IPS-20b (cell line): ENCODE results near the gene KLF3.

Source experiments
- H3K27ac ChIP-seq: one replicate; pipeline ENCODE4 v1.5.1; 2013; ENCODE audit warnings: low read length
- H3K27me3 ChIP-seq: 2 replicates; pipeline ENCODE4 v1.6.1; 2013; ENCODE audit warnings: mild to moderate bottlenecking, low read length, inconsistent platforms; ENCODE audit not compliant: insufficient read depth
- H3K36me3 ChIP-seq: 2 replicates; pipeline ENCODE4 v1.6.1; 2013; ENCODE audit warnings: low read depth, mild to moderate bottlenecking, inconsistent platforms, low read length, moderate library complexity; ENCODE audit not compliant: insufficient read depth
- H3K4me1 ChIP-seq: 2 replicates; pipeline ENCODE4 v1.6.1; 2013; ENCODE audit warnings: mild to moderate bottlenecking, control low read depth, inconsistent platforms, low read length, moderate library complexity; ENCODE audit not compliant: insufficient read depth
- H3K4me3 ChIP-seq: 2 replicates; pipeline ENCODE4 v1.5.1; 2013; ENCODE audit warnings: mild to moderate bottlenecking, low read length, inconsistent platforms
- H3K9ac ChIP-seq: 2 replicates; pipeline ENCODE4 v1.6.1; 2013; ENCODE audit warnings: low read depth, mild to moderate bottlenecking, inconsistent platforms, low read length, moderate library complexity
- H3K9me3 ChIP-seq: 2 replicates; pipeline ENCODE4 v1.6.1; 2013; ENCODE audit warnings: mild to moderate bottlenecking, low read depth, low read length, inconsistent platforms; ENCODE audit not compliant: insufficient read depth

KLF3 gene

GRCh38 chr4:38677441-38677840 is 13.4 kb downstream of the KLF3 start:
- Histone ChIP-seq H3K4me1 (peaks cover 30% of the 10 kb centered on the region), H3K9ac (no peak overlapping the region), H3K4me3 (no peak overlapping the region), H3K27me3 (no peaks in the 10 kb centered on the region), H3K36me3 (peaks cover 21% of the 10 kb centered on the region), H3K9me3 (no peaks in the 10 kb centered on the region), H3K27ac (no peak overlapping the region)

GRCh38 chr4:38678078-38678477 is 14.1 kb downstream of the KLF3 start:
- Histone ChIP-seq H3K36me3 (peaks cover 27% of the 10 kb centered on the region), H3K4me3 (no peak overlapping the region), H3K9ac (no peak overlapping the region), H3K27me3 (no peaks in the 10 kb centered on the region), H3K4me1 (peaks cover 24% of the 10 kb centered on the region), H3K9me3 (no peaks in the 10 kb centered on the region), H3K27ac (no peak overlapping the region)

DNA sequence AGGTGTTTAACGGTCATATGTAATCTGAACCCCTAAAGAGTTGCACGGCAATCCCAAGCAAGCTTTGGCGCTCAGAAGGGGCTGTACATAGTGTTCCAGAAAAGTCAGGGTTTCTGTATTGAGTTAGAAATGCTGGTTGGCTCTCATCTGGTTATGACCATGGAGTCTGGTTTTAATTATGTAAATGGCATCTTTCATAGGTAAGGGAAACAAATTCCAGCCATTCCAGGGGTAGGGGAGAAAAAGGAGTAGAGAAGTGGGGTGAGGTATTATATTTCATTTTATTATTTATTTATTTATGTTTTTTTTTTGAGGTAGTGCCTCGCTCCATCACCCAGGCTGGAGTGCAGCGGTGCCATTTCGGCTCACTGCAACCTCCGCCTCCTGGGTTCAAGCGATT is 15.9 kb downstream of the KLF3 start:
- H3K9ac ChIP-seq, result no peak overlapping the region
- H3K27ac ChIP-seq, result no peak overlapping the region
- H3K36me3 ChIP-seq, result peaks cover 36% of the 10 kb centered on the region

DNA sequence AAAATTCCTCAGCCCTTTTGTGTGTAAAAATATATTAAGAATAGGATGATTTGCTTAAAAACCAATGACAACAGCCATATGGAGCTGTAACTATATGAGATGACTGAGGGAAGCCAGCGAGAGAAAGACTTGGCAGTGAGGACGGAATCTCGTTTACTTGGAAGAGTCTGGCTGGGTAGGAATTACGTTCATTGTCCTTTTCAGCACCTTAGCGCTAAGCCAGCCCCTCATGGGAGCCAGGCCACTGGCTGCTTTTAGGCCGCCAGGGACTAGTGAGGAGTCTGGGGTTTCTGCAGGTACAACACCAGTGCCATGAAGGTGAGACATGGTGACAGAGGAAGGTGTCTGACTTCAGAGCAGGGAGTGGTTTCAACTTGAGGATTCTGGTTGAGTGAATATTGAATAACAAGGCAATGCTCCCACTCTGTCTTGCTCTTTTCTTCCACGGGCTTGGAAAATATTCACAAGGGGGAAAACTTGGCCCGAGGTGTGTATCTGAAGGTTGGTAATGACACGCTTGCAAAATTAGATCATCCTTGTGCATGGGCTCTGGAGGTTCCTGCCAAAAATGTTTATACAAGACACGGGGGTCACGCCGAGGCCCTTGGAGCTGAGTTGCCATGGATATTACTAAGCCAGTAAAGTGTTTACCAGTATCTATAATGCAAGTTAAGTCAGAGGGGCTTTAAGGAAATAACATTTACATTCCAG is 17.4 kb downstream of the KLF3 start:
- no peaks in the 10 kb centered on the region for H3K27me3 ChIP-seq
- H3K27ac ChIP-seq, result no peak overlapping the region
- no peak overlapping the region for H3K4me3 ChIP-seq

More for the DNA sequence above, 15.9 kb downstream of the KLF3 start:
- Histone ChIP-seq H3K9me3 (no peaks in the 10 kb centered on the region), H3K27me3 (no peaks in the 10 kb centered on the region), H3K4me3 (no peak overlapping the region), H3K4me1 (peaks cover 5% of the 10 kb centered on the region)

DNA sequence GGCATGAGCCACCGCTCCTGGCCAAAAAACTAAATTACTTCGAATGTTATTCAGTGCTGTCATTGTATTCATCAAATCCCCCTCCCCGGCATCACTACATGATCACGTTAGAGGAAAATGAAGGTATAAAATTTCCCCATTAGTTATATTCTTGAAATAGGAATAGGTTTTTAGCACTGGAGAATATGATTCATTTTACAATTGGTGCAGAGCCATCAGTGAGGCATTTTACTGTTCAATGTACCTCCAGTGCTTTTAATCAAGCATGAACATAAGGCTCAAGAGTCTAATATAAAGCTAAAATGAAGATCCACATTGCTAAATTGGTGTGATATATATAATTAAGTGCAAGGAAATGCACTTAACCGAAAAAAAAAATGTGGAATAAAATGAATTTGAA is 18.3 kb downstream of the KLF3 start:
- peaks cover 54% of the 10 kb centered on the region for H3K36me3 ChIP-seq

More for the DNA sequence above, 17.4 kb downstream of the KLF3 start:
- H3K9ac ChIP-seq, result no peak overlapping the region
- H3K4me1 ChIP-seq, result no peaks in the 10 kb centered on the region
- peaks cover 48% of the 10 kb centered on the region for H3K36me3 ChIP-seq
- H3K9me3 ChIP-seq, result no peaks in the 10 kb centered on the region

GRCh38 chr4:38683276-38683675 is 19.3 kb downstream of the KLF3 start:
- Histone ChIP-seq H3K9me3 (no peaks in the 10 kb centered on the region), H3K4me3 (no peak overlapping the region), H3K36me3 (peaks cover 61% of the 10 kb centered on the region), H3K27ac (no peak overlapping the region), H3K27me3 (no peaks in the 10 kb centered on the region), H3K9ac (no peak overlapping the region), H3K4me1 (no peaks in the 10 kb centered on the region)

More for the DNA sequence above, 18.3 kb downstream of the KLF3 start:
- H3K9ac ChIP-seq, result no peak overlapping the region
- H3K9me3 ChIP-seq, result no peaks in the 10 kb centered on the region
- no peak overlapping the region for H3K27ac ChIP-seq
- no peak overlapping the region for H3K4me3 ChIP-seq
- H3K4me1 ChIP-seq, result no peaks in the 10 kb centered on the region
- no peaks in the 10 kb centered on the region for H3K27me3 ChIP-seq

- Histone ChIP-seq H3K9me3 (no peaks in the 10 kb centered on the region), H3K27ac (no peak overlapping the region), H3K4me1 (no peaks in the 10 kb centered on the region), H3K9ac (no peak overlapping the region), H3K4me3 (no peak overlapping the region), H3K36me3 (peaks cover 71% of the 10 kb centered on the region), H3K27me3 (no peaks in the 10 kb centered on the region)
Measured at GRCh38 chr4:38684271-38684670, 20.3 kb downstream of the KLF3 start.

- Histone ChIP-seq H3K4me1 (no peaks in the 10 kb centered on the region), H3K36me3 (peaks cover 80% of the 10 kb centered on the region), H3K27ac (no peak overlapping the region), H3K9me3 (no peaks in the 10 kb centered on the region), H3K4me3 (no peak overlapping the region), H3K9ac (no peak overlapping the region), H3K27me3 (no peaks in the 10 kb centered on the region)
Measured at GRCh38 chr4:38684951-38685844, 21.2 kb downstream of the KLF3 start.

DNA sequence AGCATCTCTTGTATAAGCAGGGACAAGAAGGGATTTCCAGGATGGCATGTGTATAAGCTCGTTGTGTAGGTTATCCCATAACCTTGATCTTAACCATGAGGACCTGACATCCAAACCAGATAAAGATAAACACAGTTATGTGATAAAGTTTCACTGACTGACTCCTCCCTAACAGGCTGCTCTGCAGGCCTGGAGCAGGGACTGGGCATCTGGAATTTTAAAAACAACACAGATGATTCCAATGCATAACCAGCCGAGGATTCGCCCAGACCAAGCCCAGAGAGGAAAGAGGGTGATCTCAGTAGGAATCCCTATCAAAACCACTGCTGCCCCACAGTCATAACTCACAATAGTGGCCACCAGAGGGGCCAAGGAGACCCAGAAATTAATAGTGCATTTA is 22.7 kb downstream of the KLF3 start:
- H3K9me3 ChIP-seq, result no peaks in the 10 kb centered on the region
- H3K36me3 ChIP-seq, result peaks cover 81% of the 10 kb centered on the region
- no peak overlapping the region for H3K9ac ChIP-seq
- no peaks in the 10 kb centered on the region for H3K4me1 ChIP-seq
- H3K27ac ChIP-seq, result no peak overlapping the region
- no peaks in the 10 kb centered on the region for H3K27me3 ChIP-seq
- no peak overlapping the region for H3K4me3 ChIP-seq

DNA sequence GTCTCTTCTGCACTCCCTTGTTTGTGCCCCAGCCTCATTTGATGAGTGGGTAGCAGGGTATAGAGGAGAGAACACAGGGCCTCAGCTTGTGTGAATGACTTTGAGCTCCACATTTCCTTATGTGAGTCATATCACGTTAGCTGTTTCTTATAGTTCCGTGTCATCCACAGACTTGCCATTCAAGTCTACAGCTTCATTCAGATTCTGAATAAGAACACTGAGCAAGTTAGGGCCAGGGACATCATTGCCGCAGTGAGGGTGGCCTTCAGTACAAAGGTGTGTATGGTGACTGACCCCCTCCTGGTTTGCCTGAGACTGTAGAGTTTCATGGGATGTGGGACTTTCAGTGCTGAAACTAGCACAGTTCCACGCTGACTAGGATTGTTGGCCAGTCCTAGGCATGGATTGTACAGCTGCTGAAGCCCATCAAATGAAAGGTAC is 23.6 kb downstream of the KLF3 start:
- peaks cover 82% of the 10 kb centered on the region for H3K36me3 ChIP-seq

GRCh38 chr4:38688676-38689355 is 24.8 kb downstream of the KLF3 start:
- no peaks in the 10 kb centered on the region for H3K27me3 ChIP-seq
- peaks cover 78% of the 10 kb centered on the region for H3K36me3 ChIP-seq
- no peak overlapping the region for H3K4me3 ChIP-seq

More for the DNA sequence above, 23.6 kb downstream of the KLF3 start:
- Histone ChIP-seq H3K27me3 (no peaks in the 10 kb centered on the region), H3K4me1 (no peaks in the 10 kb centered on the region), H3K27ac (no peak overlapping the region), H3K9me3 (no peaks in the 10 kb centered on the region), H3K9ac (no peak overlapping the region), H3K4me3 (no peak overlapping the region)

More at GRCh38 chr4:38688676-38689355, 24.8 kb downstream of the KLF3 start:
- Histone ChIP-seq H3K27ac (no peak overlapping the region), H3K4me1 (no peaks in the 10 kb centered on the region), H3K9ac (no peak overlapping the region), H3K9me3 (no peaks in the 10 kb centered on the region)
